TTC549 (cell line): ENCODE measurements around the gene SRL.
A peak's percentile ranks its signal among the peaks of the same experiment; 100 is the strongest.
"Not testable (repeated sequence)": the region's sequence is repeated elsewhere in the genome, so short reads cannot be mapped to it uniquely, and the experiment has no call there.

Experiments
- FAIRE-seq: peaks from 2 replicates; lab custom pipeline; 2012; peaks lifted over from hg19 to GRCh38; lab: Jason Lieb, UNC

The SRL gene

GRCh38 chr16:4260360-4260759 is 18.5 kb upstream of the SRL start:
- no peak for FAIRE-seq

DNA sequence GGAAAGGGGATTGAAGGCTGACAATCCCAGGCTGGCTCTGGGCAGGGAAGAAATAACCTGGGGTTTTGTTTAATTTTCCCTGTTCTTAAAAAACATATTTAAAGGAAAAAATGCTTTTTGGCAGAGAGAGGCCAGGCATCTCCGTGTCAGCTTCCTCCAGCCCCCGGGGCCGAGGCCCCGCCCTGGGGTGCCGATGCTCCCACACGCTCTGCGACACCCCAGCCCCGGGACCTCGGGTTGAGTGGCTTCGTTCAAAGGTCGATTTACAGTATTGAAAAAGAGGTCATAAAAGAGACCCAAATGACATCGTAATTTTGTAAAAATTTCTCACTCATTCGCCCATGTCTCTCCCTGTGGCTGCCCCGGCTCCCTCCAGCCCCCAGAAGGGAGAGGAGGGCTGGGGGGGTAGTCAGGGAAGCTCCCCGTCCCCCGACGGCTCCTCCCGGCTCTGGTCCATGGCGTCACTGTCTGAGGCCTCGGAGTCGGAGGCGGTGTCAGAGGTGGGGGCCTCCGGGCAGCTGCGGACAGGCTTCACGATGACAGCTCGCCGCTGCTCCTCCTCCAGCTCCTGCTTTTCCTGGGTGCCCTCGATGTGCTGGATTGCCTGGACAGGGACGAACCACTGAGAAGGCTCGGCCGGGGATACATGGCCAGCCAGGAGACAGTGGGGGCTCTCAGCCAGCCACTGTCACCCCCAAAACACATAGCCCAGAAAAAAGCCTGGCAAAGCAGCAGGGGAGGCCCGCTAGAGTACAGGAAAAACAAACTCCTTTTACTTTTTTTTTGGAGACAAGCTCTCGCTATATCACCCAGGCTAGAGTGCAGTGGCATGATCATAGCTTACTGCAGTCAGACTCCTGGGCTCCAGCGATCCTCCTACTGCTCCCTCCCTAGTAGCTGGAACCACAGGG is 16.0 kb upstream of the SRL start:
- FAIRE-seq: no peak

- FAIRE-seq: peak; percentile 84
Measured at GRCh38 chr16:4253394-4254150, 11.7 kb upstream of the SRL start.

GRCh38 chr16:4253012-4253393 is 11.1 kb upstream of the SRL start:
- not testable (repeated sequence) for FAIRE-seq

DNA sequence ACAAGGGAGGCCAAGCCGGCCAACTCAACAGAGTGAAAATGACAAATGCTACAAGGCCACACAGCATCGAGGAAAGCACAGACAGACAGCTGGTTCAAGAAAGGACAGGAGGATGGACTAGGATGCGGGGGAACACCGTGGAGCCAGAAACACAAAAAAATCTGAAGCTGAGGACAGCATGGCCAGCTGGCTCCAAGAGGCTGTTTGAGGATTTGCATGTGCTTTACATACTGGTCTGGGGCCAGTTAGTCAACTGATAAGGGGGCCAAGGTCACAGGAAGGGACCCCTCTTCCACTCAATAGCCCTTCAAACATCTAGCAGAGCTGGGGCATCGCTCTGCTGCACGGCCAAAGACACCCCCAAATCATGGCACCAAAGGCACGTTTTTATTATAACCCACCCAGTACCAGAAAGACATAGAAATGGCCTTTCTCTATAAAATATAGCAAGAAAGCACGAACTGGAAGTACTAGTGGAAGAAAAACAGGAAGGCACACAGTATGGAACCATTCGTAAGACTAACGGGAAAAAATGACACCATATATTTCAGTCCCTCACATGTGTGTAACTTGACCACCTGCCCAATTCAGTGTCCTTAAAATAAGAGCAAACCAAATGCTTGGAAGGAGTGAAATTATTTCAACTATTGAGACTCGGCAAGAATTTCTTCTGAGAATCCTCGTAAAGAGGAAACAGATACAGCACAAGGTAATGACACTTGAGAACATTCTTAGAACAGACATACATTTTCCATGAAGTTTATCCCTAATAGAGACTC is 7.8 kb upstream of the SRL start:
- FAIRE-seq: no peak

- no peak for FAIRE-seq
Measured at GRCh38 chr16:4247460-4247784, 5.5 kb upstream of the SRL start.

DNA sequence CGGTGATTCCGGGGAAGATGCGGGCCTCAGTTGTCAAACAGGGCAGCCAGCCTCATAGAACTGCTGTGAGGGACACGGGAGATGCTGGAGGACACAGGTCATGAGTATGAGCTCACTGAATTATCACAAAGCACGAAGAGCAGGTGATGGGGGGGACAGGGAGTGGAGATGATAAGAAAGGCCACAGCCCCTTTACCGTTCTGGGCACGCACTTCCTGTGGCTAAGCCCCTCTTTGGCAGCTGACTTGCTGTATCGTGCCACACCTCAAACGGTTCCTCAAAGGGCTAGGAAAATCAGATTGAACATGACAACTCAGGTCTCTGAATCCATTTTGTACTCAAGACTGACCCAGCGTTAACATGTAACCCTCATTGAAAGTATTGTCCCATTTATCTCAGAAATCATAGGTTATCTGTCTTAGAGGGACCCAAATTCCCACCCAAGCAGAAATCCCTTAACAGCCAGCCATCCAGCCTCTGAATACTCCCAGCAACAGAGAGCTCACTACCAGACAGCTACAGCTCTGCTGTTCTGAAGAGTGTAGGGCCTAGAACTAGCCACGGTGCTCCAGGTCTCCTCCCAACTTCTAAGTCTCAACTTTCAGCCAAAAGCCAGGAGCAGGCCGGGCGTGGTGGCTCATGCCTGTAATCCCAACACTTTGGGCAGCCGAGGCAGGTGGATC is 5.0 kb upstream of the SRL start:
- no peak for FAIRE-seq

- no peak for FAIRE-seq
Measured at GRCh38 chr16:4245077-4245791, 3.4 kb upstream of the SRL start.

DNA sequence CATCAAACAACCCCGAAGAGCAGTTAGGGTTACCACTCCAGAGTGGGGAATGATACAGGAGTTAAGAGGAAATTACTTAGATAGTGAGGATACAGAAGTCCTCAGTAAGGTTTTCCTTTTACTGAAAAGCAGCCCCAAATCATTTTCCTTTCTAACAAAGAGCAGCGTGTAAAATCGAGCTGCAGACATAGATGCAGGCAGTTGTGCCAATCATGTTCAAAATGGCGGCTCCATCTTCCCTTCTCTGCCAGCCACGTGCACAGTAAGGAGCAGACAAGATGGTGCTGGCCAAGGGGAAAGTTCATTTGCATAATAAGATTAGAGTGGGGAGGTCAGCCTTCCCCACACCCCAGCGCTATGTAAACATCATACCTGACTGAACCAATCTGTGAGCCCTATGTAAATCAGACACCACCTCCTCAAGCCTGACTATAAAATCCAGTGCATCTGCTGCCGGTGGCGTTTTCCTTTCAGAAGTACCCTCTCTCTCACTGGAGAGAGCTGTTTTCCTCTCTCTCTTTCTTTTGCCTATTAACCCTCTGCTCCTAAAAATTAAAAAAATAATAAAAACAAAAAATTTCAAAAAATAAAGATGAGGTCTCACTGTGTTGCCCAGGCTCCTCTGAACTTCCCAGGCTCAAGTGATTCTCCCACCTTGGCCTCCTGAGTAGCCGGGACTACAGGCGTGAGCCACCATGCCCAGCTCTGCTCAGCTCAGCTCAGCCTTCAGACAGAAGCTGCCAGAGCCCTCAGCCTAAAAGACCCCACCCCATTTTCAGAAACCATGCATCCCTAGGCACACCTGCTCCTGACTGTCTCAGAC is 2.6 kb upstream of the SRL start:
- no peak for FAIRE-seq

GRCh38 chr16:4241258-4241927 is 487 bp downstream of the SRL start:
- no peak for FAIRE-seq

DNA sequence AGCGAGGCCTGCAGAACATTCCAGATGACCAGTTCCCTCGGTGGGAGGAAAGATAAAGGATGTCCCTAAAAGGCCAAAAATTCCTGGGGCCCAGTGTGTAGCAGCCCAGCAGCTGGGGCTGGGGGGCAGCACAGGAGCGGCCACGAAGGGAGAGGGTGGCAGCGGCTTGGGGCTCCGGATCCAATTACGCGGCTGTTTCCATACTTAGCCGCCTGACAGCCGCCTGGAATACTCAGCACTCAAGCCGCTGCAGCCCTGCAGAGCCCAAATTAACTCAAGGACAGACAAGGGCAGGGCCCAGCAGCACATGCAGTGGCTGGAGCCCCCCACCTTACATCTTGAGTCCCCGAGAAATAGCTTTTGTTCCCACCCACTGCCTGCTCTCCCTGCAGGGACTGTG is 1.3 kb downstream of the SRL start:
- no peak for FAIRE-seq

DNA sequence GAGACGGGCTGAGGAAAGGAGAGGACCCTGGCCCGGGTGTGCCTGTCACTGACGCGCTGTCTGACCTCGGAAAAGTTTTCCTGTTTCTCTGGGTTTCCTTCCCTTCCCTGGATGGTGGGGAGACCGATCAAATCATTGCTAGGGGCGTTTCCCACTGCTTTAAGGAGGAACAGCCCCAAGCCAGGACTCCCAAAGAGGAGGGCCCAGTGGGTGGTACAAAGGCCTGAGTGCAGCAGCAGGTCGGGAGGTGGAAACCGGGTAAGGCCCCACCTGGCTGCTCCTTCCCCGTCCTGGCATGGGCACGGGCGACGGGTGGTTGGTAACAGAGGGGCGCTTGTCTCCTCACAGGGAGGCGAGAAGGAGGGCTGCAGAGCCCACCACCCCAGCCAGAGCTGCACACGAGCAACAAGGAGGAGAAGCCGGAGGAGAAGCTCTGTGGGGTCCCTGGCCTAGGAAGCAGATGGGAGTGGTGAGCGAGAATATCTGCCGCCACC is 2.2 kb downstream of the SRL start:
- FAIRE-seq: no peak

DNA sequence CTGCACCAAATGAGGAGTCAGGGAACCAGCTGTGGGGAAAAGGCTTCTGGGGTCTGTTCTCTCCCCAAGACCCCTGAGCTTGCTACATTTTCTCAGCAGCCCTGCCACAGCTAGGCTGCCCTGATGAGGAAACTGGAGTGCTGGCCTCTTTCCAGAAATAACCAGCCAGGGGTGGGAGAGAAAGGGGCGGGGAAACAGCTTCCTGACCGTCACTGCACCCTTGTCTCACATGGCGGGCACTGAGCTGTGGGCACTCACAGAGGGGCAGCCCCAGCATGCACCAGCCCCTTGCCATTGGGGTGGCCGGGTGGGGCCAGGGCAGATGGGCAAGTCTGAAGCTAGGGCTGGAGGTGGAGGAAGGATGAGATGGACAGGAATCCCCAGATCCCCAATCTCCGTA is 2.9 kb downstream of the SRL start:
- no peak for FAIRE-seq

DNA sequence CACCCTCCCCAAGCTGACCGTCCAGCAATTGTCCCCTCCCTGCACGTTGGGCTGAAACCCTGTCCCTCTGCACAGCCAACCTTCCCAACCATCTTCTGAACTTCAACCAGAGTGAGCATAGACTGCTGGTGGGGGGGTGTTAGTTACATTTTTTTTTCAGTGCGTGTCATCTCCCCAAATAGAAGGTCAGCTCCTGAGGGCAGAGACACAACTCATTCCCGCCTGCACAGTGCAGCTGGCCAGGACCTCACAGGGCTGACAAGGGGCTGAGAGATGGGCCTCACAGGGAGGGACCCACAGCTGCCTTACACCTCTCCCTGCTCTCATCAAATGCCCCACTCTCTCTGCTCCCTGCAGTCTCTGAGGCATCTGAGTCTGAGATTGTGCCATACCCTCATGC is 8.4 kb downstream of the SRL start:
- FAIRE-seq: no peak

DNA sequence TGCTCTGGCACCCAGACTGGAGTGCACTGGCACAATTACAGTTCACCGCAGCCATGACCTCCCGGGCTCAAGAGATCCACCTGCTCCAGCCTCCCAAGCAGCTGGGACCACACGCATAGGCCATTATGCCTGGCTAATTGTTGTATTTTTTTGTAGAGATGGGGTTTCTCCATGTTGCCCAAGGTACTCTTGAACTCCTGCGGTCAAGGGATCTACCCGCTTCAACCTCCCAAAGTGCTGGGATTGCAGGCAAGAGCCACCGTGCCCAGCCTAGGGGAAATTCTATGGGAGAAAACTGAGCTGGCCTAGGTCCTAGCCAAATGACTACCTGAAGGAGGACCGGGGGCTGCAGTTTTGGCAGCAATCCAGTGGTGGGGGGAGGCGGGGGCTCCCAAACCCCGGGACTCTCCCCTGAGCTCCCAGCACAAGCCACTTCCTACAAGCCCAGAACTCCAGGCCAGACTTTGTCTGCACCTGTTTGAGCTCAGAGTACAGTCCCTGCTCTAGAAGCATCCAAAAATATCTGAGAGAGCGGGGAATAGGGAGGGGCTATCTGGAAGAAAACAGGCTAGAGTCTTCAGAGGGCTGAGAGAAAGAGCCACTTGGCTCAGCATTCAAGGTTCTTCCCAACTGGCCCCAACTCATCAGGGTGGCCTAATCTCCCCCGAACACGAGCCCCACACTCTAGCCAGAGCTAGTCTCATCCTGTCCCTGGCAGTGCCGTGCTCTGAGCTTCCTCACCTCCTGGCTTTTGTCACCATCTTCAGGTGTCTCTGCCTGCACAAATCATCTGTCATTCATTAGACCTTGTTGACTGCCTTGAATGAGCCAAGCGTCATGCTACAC is 9.1 kb downstream of the SRL start:
- no peak for FAIRE-seq

DNA sequence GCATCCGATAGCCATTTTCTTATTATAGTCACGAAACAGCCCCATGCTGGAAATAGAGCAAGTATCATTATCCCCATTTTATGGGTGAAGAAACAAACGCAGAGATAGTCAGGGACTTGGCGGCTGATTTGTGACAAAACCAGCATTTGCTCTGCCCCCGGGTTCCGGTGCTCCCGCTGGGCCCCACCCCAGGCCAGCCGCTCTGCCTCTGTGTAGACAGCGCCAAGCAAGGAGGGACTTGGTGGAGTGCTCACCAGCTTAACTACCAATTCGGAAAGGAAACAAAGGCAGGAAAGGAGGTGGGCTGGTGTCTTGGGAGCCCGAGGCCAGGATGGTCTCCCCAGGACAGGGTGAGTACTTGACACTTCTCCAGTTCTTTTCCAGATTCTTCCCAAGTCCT is 10.0 kb downstream of the SRL start:
- FAIRE-seq: no peak

GRCh38 chr16:4231367-4231766 is 10.5 kb downstream of the SRL start:
- no peak for FAIRE-seq

DNA sequence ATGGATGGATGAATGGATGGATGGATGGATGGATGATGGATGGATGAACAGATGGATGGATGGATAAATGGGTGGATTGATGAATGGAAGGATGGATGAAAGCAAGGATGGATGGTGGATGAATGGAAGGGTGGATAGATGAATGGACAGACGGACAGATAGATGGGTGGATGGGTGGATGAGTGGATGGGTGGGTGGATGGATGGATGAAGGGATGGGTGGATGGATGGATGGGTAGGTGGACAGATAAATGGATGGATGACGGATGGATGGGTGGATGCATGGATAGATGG is 14.9 kb downstream of the SRL start:
- FAIRE-seq: no peak

DNA sequence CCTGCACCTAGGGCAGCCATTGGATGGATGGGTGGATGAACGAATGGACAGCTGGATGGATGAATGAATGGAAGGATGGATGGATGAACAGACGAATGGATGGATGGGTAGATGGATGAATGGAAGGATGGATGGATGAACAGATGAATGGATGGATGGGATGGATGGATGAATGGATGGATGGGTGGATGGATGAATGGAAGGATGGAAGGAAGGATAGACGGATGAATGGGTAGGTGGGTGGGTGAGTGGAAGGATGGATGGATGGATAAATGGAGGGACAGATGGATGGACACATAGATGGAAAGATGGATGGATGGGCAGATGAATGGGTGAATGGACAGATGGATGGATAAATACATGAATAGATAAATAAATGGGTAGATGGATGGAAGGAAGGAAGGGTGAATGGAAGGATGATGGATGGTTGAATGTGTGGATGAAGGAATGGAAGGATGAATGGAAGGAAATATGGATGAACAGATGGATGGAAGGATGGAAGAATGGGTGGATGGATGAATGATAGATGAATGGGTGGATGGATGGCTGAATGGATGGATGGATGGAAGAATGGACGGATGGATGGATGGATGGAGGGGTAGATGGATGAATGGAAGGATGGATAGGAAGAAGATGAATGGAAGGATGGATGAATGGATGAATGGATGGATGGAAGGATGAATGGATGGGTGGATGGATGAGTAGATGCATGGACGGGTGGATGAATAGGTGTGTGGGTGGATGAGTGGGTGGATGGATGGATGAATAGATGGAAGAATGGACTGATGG is 15.4 kb downstream of the SRL start:
- FAIRE-seq: no peak
